A549 (cell line): ENCODE data around the gene DOCK10. TPM values are rescaled to one million over a fixed set of nuclear protein-coding genes. Genes with fewer than 3 reads are reported as not detected.

Experiments used
- ATAC-seq, 2 experiments: fragments of 200-7000 bp in 1 of 2; fragments of >200 bp in 1 of 2; cut with Nextera tagmentation in 1 of 2; cut with Tn5 transposase in 1 of 2; 3 replicates each; pipeline versions ENCODE4 v1.8.0 to v1.9.1; 2018 to 2020; ENCODE audit warnings: mild to moderate bottlenecking in 1 of 2, moderate library complexity in 1 of 2
- CTCF ChIA-PET: fragments of 300-600 bp; sonication (Branson Sonifier 250); formaldehyde crosslinking; extraction: SDS; loops from one replicate; lab custom pipeline; 2021; ENCODE audit warnings: antibody characterized with exemption, inconsistent platforms; lab: Yijun Ruan, JAX
- POLR2A ChIA-PET: fragments of 350-600 bp; formaldehyde crosslinking; extraction: SDS; loops from one replicate; lab custom pipeline; 2021; ENCODE audit warnings: antibody characterized with exemption, inconsistent platforms; lab: Yijun Ruan, JAX
- DNase-seq, 2 experiments: peaks; one replicate each; pipeline versions ENCODE4 v3.0.0 to v3.0.0-alpha.2; 2011 to 2016; ENCODE audit warnings: low read depth in 1 of 2, low spot score in 1 of 2
- FAIRE-seq: peaks from 2 replicates; lab custom pipeline; 2011; peaks lifted over from hg19 to GRCh38; lab: Jason Lieb, UNC
- H3K27ac ChIP-seq, 2 experiments: fragments of >200 bp; sonication (Bioruptor Twin); formaldehyde crosslinking; 3 replicates each; pipeline ENCODE4 v1.5.1; 2016 to 2017
- H3K4me1 ChIP-seq: fragments of >200 bp; sonication (Bioruptor Twin); formaldehyde crosslinking; 3 replicates; pipeline ENCODE4 v1.6.1; 2016
- H3K4me2 ChIP-seq: fragments of >200 bp; sonication (Bioruptor Twin); formaldehyde crosslinking; 3 replicates; pipeline ENCODE4 v1.6.1; 2016
- H3K4me3 ChIP-seq: fragments of >200 bp; sonication (Bioruptor Twin); formaldehyde crosslinking; 3 replicates; pipeline ENCODE4 v1.5.1; 2016
- H3K9me3 ChIP-seq: fragments of >200 bp; sonication (Bioruptor Twin); formaldehyde crosslinking; 3 replicates; pipeline ENCODE4 v1.6.1; 2016
- CBX2 ChIP-seq: fragments of 200-600 bp; sonication (generic); IDR thresholded peaks from 2 replicates; pipeline ENCODE4 v1.6.1; 2016; ENCODE audit warnings: low read depth, mild to moderate bottlenecking, borderline replicate concordance
- CBX8 ChIP-seq: fragments of 200-600 bp; sonication (generic); IDR thresholded peaks from 2 replicates; pipeline ENCODE4 v1.6.1; 2016
- CEBPB ChIP-seq, 2 experiments: fragments of >200 bp in 1 of 2; sonication (Bioruptor Twin) in 1 of 2; formaldehyde crosslinking in 1 of 2; IDR thresholded peaks; 2 replicates each; pipeline ENCODE4 v1.6.1; 2012 to 2016
- CHD4 ChIP-seq: fragments of 200-600 bp; sonication (generic); IDR thresholded peaks from 2 replicates; pipeline ENCODE4 v1.6.1; 2016; ENCODE audit warnings: antibody characterized with exemption, mild to moderate bottlenecking, borderline replicate concordance
- EHF ChIP-seq: fragments of 250-450 bp; sonication (Bioruptor Pico); IDR thresholded peaks from 2 replicates; pipeline ENCODE4 v1.5.0; 2020; ENCODE audit warnings: mild to moderate bottlenecking
- EHMT2 ChIP-seq: fragments of 200-600 bp; sonication (generic); IDR thresholded peaks from 2 replicates; pipeline ENCODE4 v1.6.1; 2016; ENCODE audit warnings: antibody characterized with exemption, low read depth, mild to moderate bottlenecking, moderate library complexity
- FOSB ChIP-seq: fragments of 250-450 bp; sonication (Bioruptor Pico); IDR thresholded peaks from 2 replicates; pipeline ENCODE4 v1.5.0; 2020; ENCODE audit warnings: mild to moderate bottlenecking, moderate library complexity
- FOSL2 ChIP-seq, 2 experiments: fragments of 450-650 bp in 1 of 2; fragments of >200 bp in 1 of 2; sonication (Bioruptor Twin) in 1 of 2; formaldehyde crosslinking; IDR thresholded peaks; 2 replicates each; pipeline versions ENCODE4 v1.5.0 to v1.6.1; 2016 to 2020; ENCODE audit warnings: mild to moderate bottlenecking in 1 of 2, moderate library complexity in 1 of 2
- HOXA7 ChIP-seq: fragments of 250-450 bp; sonication (Bioruptor Pico); IDR thresholded peaks from 2 replicates; pipeline ENCODE4 v1.5.0; 2020; ENCODE audit warnings: mild to moderate bottlenecking, moderate library complexity
- JUN ChIP-seq, 2 experiments: fragments of >200 bp; sonication (Bioruptor Twin); formaldehyde crosslinking; IDR thresholded peaks; 2 replicates in 1 of 2; 3 replicates in 1 of 2; pipeline ENCODE4 v1.6.1; 2016 to 2017
- JUNB ChIP-seq: fragments of >200 bp; sonication (Bioruptor Twin); formaldehyde crosslinking; IDR thresholded peaks from 2 replicates; pipeline ENCODE4 v1.6.1; 2016
- KDM1A ChIP-seq: fragments of 200-600 bp; sonication (generic); IDR thresholded peaks from 2 replicates; pipeline ENCODE4 v1.6.1; 2016; ENCODE audit warnings: low read depth, mild to moderate bottlenecking
- MYC ChIP-seq: IDR thresholded peaks from 2 replicates; pipeline ENCODE4 v1.6.1; 2012; ENCODE audit warnings: mild to moderate bottlenecking, inconsistent platforms, low read length, improper control_type of control experiment, borderline replicate concordance
- NFE2L2 ChIP-seq: fragments of 150-350 bp; conservative IDR thresholded peaks from 2 replicates; pipeline ENCODE4 v1.6.1; 2014; ENCODE audit warnings: low read length
- RARB ChIP-seq: fragments of 250-450 bp; sonication (Bioruptor Pico); IDR thresholded peaks from 2 replicates; pipeline ENCODE4 v1.8.0; 2021; ENCODE audit warnings: mild to moderate bottlenecking, moderate library complexity
- RNF2 ChIP-seq: fragments of 200-600 bp; sonication (generic); IDR thresholded peaks from 2 replicates; pipeline ENCODE4 v1.6.1; 2016; ENCODE audit warnings: low read depth, mild to moderate bottlenecking, antibody characterized with exemption, moderate library complexity, borderline replicate concordance
- SMC3 ChIP-seq: fragments of >200 bp; sonication (Bioruptor Twin); formaldehyde crosslinking; IDR thresholded peaks from 3 replicates; pipeline ENCODE4 v1.6.1; 2018; ENCODE audit warnings: inconsistent platforms
- TFCP2L1 ChIP-seq: fragments of 250-450 bp; sonication (Bioruptor Pico); IDR thresholded peaks from 2 replicates; pipeline ENCODE4 v1.5.0; 2021; ENCODE audit warnings: mild to moderate bottlenecking
- TP53 ChIP-seq: fragments of 250-450 bp; sonication (Bioruptor Pico); IDR thresholded peaks from 2 replicates; pipeline ENCODE4 v1.5.0; 2021; ENCODE audit warnings: mild to moderate bottlenecking, moderate library complexity
- USF2 ChIP-seq: fragments of 450-650 bp; IDR thresholded peaks from 2 replicates; pipeline ENCODE4 v1.6.1; 2014; ENCODE audit warnings: antibody characterized with exemption
- ZFP36 ChIP-seq: fragments of 450-650 bp; IDR thresholded peaks from 2 replicates; pipeline ENCODE4 v1.6.1; 2014; ENCODE audit warnings: borderline replicate concordance; ENCODE audit not compliant: partially characterized antibody
- ZSCAN20 ChIP-seq: fragments of 250-450 bp; sonication (Bioruptor Pico); IDR thresholded peaks from 2 replicates; pipeline ENCODE4 v1.8.0; 2022; ENCODE audit warnings: mild to moderate bottlenecking, moderate library complexity
- WGBS: methylation state at CpG from one replicate; pipeline ENCODE4 v1.1.6; 2017; ENCODE audit errors: missing lambda C conversion rate; 5-methylcytosine and 5-hydroxymethylcytosine counted together
- polyA plus RNA-seq, 4 experiments: library from polyadenylated mRNA; depleted of rRNA in 3 of 4; stranded (reverse); fragments of >200 nt; fragmentation: RNase III in 1 of 4; extraction: RNeasy Plus Mini Kit Qiagen cat#74134 plus additional on column Dnase treatment in 1 of 4; gene quantifications; 2 replicates in 3 of 4; 3 replicates in 1 of 4; pipeline ENCODE4 v1.2.3, GENCODE V29; 2011 to 2017
- TF ChIP-seq, protein P1 (sequence below): fragments of >200 bp; sonication (Bioruptor Twin); formaldehyde crosslinking; IDR thresholded peaks from 3 replicates; pipeline ENCODE4 v1.6.1; 2016

Gene DOCK10
- polyA plus RNA-seq, 2 of the 4 experiments (the other 2 are of a cell fraction) = 43.0 to 45.3 TPM

DNA sequence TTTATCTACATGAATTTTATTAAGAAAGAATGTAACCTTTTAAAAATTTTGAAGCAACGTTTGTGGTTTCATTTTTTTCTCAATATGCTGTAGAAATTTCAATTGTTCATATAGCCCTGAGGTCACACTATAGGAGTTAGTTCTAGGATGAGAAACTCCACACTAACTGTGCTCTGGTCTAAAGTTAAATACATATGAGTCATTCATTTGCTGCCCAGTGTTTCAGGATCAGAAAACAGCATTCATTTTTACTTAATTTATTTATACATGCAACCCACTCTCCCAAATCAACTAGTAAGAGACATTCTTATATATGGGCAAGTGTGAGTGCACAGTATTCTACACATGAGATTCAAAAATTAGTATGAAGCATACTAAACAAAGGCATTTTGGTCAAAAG lies 137.9 kb downstream of the DOCK10 start:
- POLR2A ChIA-PET = no interaction called here
- 14% methylated on average over 1 of the region's 1 CpG for WGBS
- CTCF ChIA-PET = no interaction called here
- Histone ChIP-seq H3K4me2 (peak overlapping the region; percentile 22; the same call in 2 of the 3 replicates), H3K4me3 (no peak overlapping the region), H3K4me1 (peaks cover 21% of the 10 kb centered on the region), H3K27ac (no peak overlapping the region), H3K9me3 (no peaks in the 10 kb centered on the region)
- TF ChIP-seq HOXA7 (CRISPR knock-in tag) = no peak
- TF ChIP-seq KDM1A = no peak
- TF ChIP-seq CBX2 = no peak
- no peak for TF ChIP-seq CBX8
- TF ChIP-seq TP53 (CRISPR knock-in tag) = no peak
- TF ChIP-seq FOSL2 (IDR thresholded peaks at IDR 0.05) = no peak
- peak; percentile 37 for TF ChIP-seq FOSL2 (CRISPR knock-in tag; IDR thresholded peaks at IDR 0.05)
- TF ChIP-seq ZFP36 = no peak
- TF ChIP-seq, protein P1, sequence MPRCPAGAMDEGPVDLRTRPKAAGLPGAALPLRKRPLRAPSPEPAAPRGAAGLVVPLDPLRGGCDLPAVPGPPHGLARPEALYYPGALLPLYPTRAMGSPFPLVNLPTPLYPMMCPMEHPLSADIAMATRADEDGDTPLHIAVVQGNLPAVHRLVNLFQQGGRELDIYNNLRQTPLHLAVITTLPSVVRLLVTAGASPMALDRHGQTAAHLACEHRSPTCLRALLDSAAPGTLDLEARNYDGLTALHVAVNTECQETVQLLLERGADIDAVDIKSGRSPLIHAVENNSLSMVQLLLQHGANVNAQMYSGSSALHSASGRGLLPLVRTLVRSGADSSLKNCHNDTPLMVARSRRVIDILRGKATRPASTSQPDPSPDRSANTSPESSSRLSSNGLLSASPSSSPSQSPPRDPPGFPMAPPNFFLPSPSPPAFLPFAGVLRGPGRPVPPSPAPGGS = no peak
- FAIRE-seq (no peak), ATAC-seq (peak in 1 of 2 experiments; percentile 57; a peak in 2 of 6 replicates), DNase-seq (no peak)

DNA sequence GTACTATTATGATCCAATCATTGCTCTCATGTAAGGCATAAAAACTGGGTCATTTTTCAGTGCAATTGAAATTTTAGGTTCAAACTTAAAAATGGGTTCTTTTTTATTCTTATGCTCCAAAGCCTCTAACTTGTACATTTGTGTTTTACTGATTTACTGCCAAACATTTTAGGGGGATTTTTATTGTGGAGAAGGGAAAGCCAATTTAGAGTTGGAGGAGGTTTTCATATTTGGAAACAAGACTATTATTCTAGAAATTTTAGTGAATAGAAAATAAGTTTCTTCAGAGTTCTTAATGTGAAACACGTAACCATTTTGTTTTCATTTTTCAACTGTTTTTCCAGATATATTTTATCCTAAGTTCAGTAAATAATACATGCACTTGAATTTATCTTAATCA lies 138.6 kb downstream of the DOCK10 start:
- WGBS = 87% methylated on average over 1 of the region's 1 CpG
- ATAC-seq = no peak
- no peak for DNase-seq
- CTCF ChIA-PET = no interaction called here
- H3K4me2 ChIP-seq = no peak overlapping the region
- no peak overlapping the region for H3K27ac ChIP-seq
- no peak overlapping the region for H3K4me3 ChIP-seq
- no peak for FAIRE-seq
- POLR2A ChIA-PET = no interaction called here
- H3K9me3 ChIP-seq = no peaks in the 10 kb centered on the region
- TF ChIP-seq JUNB (no peak), CEBPB (IDR thresholded peaks at IDR 0.05) (no peak), JUN (IDR thresholded peaks at IDR 0.05) (no peak), RNF2 (no peak), SMC3 (no peak), MYC (no peak), FOSL2 (IDR thresholded peaks at IDR 0.05) (no peak), FOSL2 (CRISPR knock-in tag; IDR thresholded peaks at IDR 0.05) (no peak), TFCP2L1 (no peak), USF2 (no peak), FOSB (CRISPR knock-in tag) (no peak), RARB (CRISPR knock-in tag) (no peak), EHMT2 (no peak), CHD4 (no peak), NFE2L2 (no peak), ZSCAN20 (CRISPR knock-in tag) (no peak), EHF (CRISPR knock-in tag) (no peak)
- TF ChIP-seq, protein P1 = no peak
- H3K4me1 ChIP-seq = peaks cover 16% of the 10 kb centered on the region
